8988T (cell line): Measurements from ENCODE around the gene INTS15.
"Not testable (repeated sequence)": the region's sequence is repeated elsewhere in the genome, so short reads cannot be mapped to it uniquely, and the experiment has no call there.

Source experiments
- DNase-seq: peaks from one replicate; pipeline ENCODE4 v3.0.0; 2011

Gene INTS15

GRCh38 chr7:6589829-6590644 lies at the start of gene INTS15:
TSS of gene INTS15 (plus strand) at chr7:6590021. CDS start at chr7:6590284, 263 bp downstream.
- DNase-seq, result peak; percentile 84

- no peak for DNase-seq
Measured at GRCh38 chr7:6542368-6542767, 47.5 kb upstream of the INTS15 start.

- no peak for DNase-seq
Measured at GRCh38 chr7:6545398-6546126, 44.3 kb upstream of the INTS15 start.

DNA sequence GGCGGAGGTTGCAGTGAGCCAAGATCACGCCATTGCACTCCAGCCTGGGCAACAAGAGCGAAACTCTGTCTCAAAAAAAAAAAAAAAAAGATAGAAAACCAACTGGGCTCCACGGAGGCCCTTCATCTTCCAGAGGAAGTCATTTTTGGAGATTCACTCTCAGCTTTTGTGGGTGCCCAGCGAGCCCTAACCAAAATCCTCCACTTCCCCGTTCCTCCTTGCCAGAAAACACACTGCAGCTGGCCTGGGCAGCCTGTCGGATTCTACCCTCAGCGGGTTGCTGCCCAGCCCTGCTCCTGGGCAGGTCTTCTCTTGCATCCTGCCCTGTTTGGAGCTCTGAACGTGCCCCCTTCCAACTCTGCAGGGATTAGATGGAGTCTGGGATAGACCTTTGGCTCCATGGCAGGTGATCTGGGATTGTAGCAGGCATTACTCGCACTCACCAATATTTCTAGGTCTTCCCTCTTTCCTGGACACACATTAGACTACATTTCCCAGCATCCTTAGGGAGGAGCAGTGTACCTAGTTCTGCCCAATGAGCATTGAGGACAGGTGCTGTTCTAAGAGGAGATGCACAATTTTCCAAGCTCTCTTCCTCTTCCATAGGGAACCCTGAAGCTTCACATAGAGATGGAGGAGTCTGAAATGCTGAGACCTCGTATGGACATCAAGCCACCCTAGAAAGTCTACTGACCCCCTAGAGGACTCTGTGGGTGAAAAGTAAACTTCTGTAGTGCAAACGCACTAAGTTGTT lies 43.1 kb upstream of the INTS15 start:
- DNase-seq, result no peak

DNA sequence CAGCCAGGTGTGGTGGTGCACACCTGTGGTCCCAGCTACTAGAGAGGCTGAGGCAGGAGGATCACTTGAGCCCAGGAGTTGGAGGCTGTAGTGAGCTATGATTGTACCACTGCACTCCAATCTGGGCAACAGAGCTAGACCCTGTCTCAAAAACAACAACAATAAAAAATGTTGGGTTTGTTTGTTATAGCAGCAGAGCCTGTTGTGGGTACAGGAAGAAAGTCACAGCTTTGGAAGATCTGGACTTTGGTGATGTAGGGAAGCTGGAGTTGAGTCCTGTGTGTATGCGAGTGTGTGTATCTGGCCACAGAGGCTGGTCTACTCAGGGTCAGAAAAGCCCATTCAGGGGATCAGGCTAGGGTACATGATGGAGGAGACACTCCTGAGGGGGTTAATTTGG lies 42.4 kb upstream of the INTS15 start:
- DNase-seq, result no peak

- DNase-seq, result no peak
Measured at GRCh38 chr7:6551016-6551511, 38.8 kb upstream of the INTS15 start, which contains the start of gene GRID2IP. TSS of gene GRID2IP (minus strand) at chr7:6551461. CDS start at chr7:6551436, 25 bp downstream.

- no peak for DNase-seq
Measured at GRCh38 chr7:6553448-6554044, 36.3 kb upstream of the INTS15 start.

- DNase-seq, result no peak
Measured at GRCh38 chr7:6554848-6555247, 35.0 kb upstream of the INTS15 start.

DNA sequence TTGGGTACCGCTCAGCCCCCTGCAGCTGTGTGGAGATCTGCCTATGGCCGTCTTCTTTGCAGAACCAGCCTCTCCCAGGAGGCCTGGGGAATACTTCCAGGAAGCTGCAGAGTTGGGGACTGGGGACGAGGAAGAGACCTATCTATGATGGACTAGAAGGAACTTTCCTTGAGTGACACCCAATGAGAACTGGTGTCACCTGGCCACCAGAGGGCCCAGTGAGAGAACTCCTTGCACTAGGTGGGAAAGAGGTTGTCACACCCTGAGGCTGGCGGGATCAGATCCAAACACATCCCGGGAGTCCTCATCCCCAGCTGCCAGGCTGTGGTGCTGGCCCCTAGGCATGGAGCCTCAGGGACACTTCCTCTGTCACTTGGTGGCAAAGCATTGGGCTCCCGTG lies 33.6 kb upstream of the INTS15 start:
- DNase-seq, result no peak

- peak; percentile 84 for DNase-seq
Measured at GRCh38 chr7:6558837-6559236, 31.0 kb upstream of the INTS15 start.

DNA sequence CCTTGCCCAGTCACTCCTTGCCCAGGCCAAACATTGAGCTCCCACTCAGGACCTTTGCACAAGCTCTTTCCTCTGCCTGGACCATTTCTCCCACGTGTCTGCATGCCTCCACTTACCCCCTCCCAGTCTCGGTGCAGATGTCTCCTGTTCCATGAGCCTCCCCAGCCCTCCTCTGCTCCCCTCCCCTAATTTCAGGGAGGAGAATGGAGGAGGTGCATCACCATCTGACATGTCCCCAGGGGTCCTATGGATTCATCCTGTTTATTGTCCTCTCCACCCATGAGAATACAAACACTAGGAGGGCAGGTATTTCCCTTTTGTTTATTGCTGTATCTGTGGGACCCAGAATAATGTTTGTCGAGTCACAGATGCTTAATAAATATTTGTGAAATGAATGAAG lies 29.9 kb upstream of the INTS15 start:
- no peak for DNase-seq

DNA sequence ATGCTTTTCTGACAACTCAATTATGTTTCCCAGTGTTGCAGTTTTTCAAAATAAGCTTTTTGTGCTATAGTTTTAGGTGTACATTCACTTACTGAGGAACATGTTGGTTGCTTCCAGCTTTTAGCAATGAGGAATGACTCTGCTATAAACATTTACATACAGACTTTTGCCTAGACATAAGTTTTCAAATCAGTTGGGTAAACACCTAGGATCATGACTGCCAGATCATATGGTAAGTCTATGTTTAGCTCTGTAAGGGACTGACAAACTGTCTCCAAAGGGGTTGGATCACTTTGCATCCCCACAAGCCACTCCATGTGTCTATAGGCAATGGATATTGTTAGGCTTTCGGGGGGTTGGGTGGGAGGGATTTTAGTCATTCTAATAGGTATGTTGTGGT lies 27.7 kb upstream of the INTS15 start:
- no peak for DNase-seq

DNA sequence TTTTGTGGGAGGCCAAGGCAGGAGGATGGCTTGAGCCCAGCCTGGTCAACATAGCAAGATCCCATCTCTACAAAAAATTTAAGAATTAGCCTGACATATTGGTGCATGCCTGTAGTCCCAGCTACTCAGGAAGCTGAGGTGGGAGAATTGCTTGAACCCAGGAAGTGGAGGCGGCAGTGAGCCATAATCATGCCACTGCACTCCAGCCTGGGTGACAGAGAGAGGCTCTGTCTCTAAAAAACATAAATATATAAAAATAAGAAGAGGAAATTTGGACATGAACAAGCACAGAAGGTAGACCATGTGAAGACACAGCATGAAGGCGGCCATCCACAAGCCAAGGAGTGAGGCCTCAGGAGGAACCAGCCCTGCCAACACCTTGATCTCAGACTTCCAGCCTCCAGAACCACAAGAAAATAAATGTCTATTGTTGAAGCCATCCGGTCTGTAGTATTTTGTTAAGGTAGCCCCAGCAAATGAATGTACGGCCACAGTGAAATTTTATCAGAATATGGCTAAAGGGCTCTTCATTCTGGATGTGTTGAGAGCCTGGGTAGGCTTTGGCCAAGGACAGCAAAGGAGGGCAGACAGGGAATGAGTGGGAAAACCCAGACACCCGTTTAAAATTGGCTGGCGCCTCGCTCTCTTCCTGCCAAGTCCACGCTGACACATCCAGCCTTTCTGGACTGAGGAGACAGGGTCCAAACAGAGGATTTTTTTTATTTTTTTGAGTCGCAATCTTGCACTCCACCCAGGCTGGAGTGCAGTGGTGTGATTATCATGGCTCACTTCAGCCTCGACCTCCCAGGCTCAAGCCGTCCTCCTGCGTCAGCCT lies 25.7 kb upstream of the INTS15 start:
- no peak for DNase-seq

DNA sequence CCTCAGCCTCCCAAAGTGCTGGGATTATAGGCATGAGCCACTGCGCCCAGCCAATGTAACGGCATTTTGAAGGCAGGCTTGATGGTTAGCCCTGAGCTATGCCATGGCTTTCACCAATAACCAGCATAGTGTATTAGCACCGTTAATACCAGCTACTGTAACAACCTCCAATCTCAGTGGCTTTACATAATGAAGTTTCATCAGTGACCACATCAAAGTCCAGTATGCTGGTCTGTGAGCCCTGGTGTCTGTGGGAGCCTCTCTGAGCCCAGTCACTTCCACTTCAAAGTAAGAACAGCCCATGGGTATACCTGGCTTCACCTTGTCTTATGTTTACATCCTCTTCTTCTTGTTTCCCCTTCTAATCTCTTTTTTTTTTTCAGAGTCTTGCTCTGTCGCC lies 24.2 kb upstream of the INTS15 start:
- no peak for DNase-seq

GRCh38 chr7:6567886-6568285 lies 21.9 kb upstream of the INTS15 start:
- DNase-seq, result no peak

- DNase-seq, result no peak
Measured at GRCh38 chr7:6571160-6571779, 18.6 kb upstream of the INTS15 start.

DNA sequence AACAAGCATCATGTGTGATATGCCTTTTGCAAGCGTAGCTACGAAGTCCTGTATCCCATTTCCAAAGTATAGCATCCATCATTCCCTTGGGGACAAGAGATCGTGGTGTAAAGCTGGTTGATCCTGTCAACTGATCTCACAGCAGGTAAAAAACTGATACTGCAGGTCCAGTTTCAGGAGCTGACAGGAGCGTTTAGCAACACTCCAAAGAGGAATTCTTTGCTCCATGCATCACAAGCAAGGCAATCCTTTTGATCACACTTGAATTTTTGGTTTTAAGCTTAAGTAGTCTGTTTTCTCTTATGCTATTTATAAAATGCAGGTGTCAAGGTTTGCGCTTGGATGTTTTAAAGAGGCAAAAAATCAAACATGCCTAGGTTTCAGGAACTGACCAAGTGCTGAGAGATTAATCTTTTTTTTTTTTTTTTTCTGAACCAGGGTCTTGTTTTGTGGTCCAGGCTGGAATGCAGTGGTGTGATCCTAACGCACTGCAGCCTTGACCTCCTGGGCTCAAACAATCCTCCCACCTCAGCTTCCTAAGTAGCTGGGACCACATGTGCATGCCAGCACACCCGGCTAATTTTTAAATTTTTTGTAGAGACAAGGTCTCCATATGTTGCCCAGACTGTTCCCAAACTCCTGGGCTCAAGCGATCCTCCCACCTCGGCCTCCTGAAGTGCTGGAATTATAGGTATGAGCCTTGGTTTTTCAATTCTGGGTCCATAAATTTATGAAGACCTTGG lies 14.4 kb upstream of the INTS15 start:
- DNase-seq, result no peak

GRCh38 chr7:6576024-6576866 lies 13.6 kb upstream of the INTS15 start:
- no peak for DNase-seq

DNA sequence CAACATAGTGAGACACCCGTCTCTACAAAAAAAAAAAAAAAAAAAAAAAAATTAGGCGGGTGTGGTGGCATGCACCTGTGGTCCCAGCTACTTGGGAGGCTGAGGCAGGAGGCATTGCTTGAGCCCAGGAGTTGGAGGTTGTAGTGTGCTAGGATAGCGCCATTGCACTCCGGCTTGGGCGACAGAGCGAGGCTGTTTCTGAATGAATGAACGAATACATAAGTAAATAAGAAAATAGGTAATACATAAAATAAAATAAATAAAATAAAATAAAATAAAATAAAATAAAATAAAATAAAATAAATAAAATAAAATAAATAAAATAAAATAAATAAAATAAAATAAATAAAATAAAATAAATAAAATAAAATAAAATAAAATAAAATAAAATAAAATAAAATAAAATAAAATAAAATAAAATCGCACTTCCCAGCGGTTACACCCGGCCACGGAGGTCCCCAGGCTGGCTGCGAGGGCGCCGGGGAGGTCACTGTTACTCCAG lies 12.9 kb upstream of the INTS15 start:
- DNase-seq, result not testable (repeated sequence)
